GM23338 (cell line): ENCODE data around the gene COBL. TPM values are rescaled to one million over a fixed set of nuclear protein-coding genes. Genes with fewer than 3 reads are reported as not detected.

Experiments used
- ATAC-seq: fragments of 200-7000 bp; cut with Tn5 transposase; 3 replicates; pipeline ENCODE4 v1.9.1; 2020
- DNase-seq: peaks from one replicate; pipeline ENCODE4 v3.0.0-alpha.2; 2015; ENCODE audit warnings: low spot score
- H2AFZ ChIP-seq: fragments of 200-600 bp; sonication (generic); 2 replicates; pipeline ENCODE4 v1.8.0; 2016; ENCODE audit warnings: antibody characterized with exemption, mild to moderate bottlenecking, moderate library complexity
- H3F3A ChIP-seq: fragments of 200-600 bp; sonication (generic); replicated peaks from 2 replicates; pipeline ENCODE4 v1.8.0; 2017; ENCODE audit warnings: antibody characterized with exemption, mixed run types, low read depth
- H3K27ac ChIP-seq: fragments of 200-600 bp; sonication (generic); 2 replicates; pipeline ENCODE4 v1.6.1; 2016; ENCODE audit warnings: low read depth
- H3K27me3 ChIP-seq: fragments of 200-600 bp; sonication (generic); 2 replicates; pipeline ENCODE4 v1.8.0; 2016; ENCODE audit warnings: mild to moderate bottlenecking, mixed run types, moderate library complexity; ENCODE audit not compliant: insufficient read depth
- H3K36me3 ChIP-seq: fragments of 200-600 bp; sonication (generic); 2 replicates; pipeline ENCODE4 v1.8.0; 2016; ENCODE audit warnings: mild to moderate bottlenecking; ENCODE audit not compliant: insufficient read depth
- H3K4me1 ChIP-seq: fragments of 200-600 bp; sonication (generic); 2 replicates; pipeline ENCODE4 v1.8.0; 2016; ENCODE audit warnings: mild to moderate bottlenecking, moderate library complexity; ENCODE audit not compliant: insufficient read depth
- H3K4me2 ChIP-seq: fragments of 200-600 bp; sonication (generic); 2 replicates; pipeline ENCODE4 v1.7.1; 2017; ENCODE audit warnings: mixed run types
- H3K4me3 ChIP-seq: fragments of 200-600 bp; sonication (generic); 2 replicates; pipeline ENCODE4 v1.6.1; 2016; ENCODE audit warnings: mixed run types
- H3K79me2 ChIP-seq: fragments of 200-600 bp; sonication (generic); replicated peaks from 2 replicates; pipeline ENCODE4 v1.8.0; 2017; ENCODE audit warnings: mild to moderate bottlenecking; ENCODE audit not compliant: insufficient read depth
- H3K9me2 ChIP-seq: fragments of 200-600 bp; sonication (generic); 2 replicates; pipeline ENCODE4 v1.8.0; 2017; ENCODE audit not compliant: insufficient read depth
- H4K20me1 ChIP-seq: fragments of 200-600 bp; sonication (generic); replicated peaks from 2 replicates; pipeline ENCODE4 v1.8.0; 2017; ENCODE audit warnings: mild to moderate bottlenecking; ENCODE audit not compliant: insufficient read depth
- H3K27ac Mint-ChIP-seq: 2 replicates; pipeline ENCODE4 v1.8.0; 2020; ENCODE audit warnings: inconsistent platforms, mild to moderate bottlenecking, moderate library complexity, mixed read lengths
- H3K27me3 Mint-ChIP-seq: 3 replicates; pipeline ENCODE4 v1.8.0; 2022; ENCODE audit warnings: low read depth, mild to moderate bottlenecking, moderate library complexity, mixed read lengths, inconsistent platforms; ENCODE audit not compliant: insufficient read depth, poor library complexity
- H3K36me3 Mint-ChIP-seq: 3 replicates; pipeline ENCODE4 v1.8.0; 2021; ENCODE audit warnings: low read depth, mild to moderate bottlenecking, inconsistent platforms, moderate library complexity, mixed read lengths
- H3K4me1 Mint-ChIP-seq: 3 replicates; pipeline ENCODE4 v1.8.0; 2020; ENCODE audit warnings: mild to moderate bottlenecking, inconsistent platforms, mixed read lengths
- H3K4me3 Mint-ChIP-seq: 3 replicates; pipeline ENCODE4 v1.8.0; 2021; ENCODE audit warnings: moderate library complexity, mild to moderate bottlenecking, inconsistent platforms, mixed read lengths
- H3K9me3 Mint-ChIP-seq: 3 replicates; pipeline ENCODE4 v1.8.0; 2020; ENCODE audit warnings: moderate library complexity, mild to moderate bottlenecking, inconsistent platforms, mixed read lengths
- CREB1 ChIP-seq: fragments of 250-450 bp; sonication (Bioruptor Pico); IDR thresholded peaks from 2 replicates; pipeline ENCODE4 v1.5.0; 2020; ENCODE audit warnings: low read depth, mild to moderate bottlenecking, moderate library complexity
- EZH2 ChIP-seq: fragments of 200-600 bp; sonication (generic); IDR thresholded peaks from one replicate; pipeline ENCODE4 v1.8.0; 2017; ENCODE audit warnings: antibody characterized with exemption, mild to moderate bottlenecking, low read depth; ENCODE audit not compliant: unreplicated experiment
- EZH2phosphoT487 ChIP-seq: fragments of 200-600 bp; sonication (generic); IDR thresholded peaks from one replicate; pipeline ENCODE4 v1.8.1; 2018; ENCODE audit warnings: antibody characterized with exemption; ENCODE audit not compliant: unreplicated experiment
- JUNB ChIP-seq: IDR thresholded peaks from one replicate; pipeline ENCODE4 v1.6.1; 2016; ENCODE audit warnings: antibody characterized with exemption; ENCODE audit not compliant: unreplicated experiment
- POLR2AphosphoS5 ChIP-seq: IDR thresholded peaks from 2 replicates; pipeline ENCODE4 v1.6.1; 2016; ENCODE audit warnings: antibody characterized with exemption, low read depth
- STAT1 ChIP-seq: IDR thresholded peaks from one replicate; pipeline ENCODE4 v1.6.1; 2016; ENCODE audit warnings: antibody characterized with exemption; ENCODE audit not compliant: unreplicated experiment
- ZNF331 ChIP-seq: fragments of 250-450 bp; sonication (Bioruptor Pico); IDR thresholded peaks from 2 replicates; pipeline ENCODE4 v1.5.0; 2020; ENCODE audit warnings: low read depth, mild to moderate bottlenecking, moderate library complexity
- polyA plus RNA-seq: library from polyadenylated mRNA; unstranded; fragments of >200 nt; fragmentation: Nextera tagmentation; extraction: Ambion mirVana; gene quantifications from 2 replicates; pipeline ENCODE4 v1.2.1, GENCODE V29; 2016
- total RNA-seq: library from RNA; depleted of rRNA; stranded (reverse); fragments of >200 nt; shearing (Covaris generic); gene quantifications from 2 replicates; pipeline ENCODE4 v1.2.3, GENCODE V29; 2014
- TF ChIP-seq, protein P1 (sequence below): IDR thresholded peaks from one replicate; pipeline ENCODE4 v1.6.1; 2018; ENCODE audit warnings: antibody characterized with exemption; ENCODE audit not compliant: unreplicated experiment
- TF ChIP-seq, protein P2 (sequence below): fragments of 250-450 bp; sonication (Bioruptor Pico); IDR thresholded peaks from 2 replicates; pipeline ENCODE4 v1.5.0; 2020; ENCODE audit warnings: mild to moderate bottlenecking, moderate library complexity
- TF ChIP-seq, protein P3 (sequence below): IDR thresholded peaks from 2 replicates; pipeline ENCODE4 v1.6.1; 2016; ENCODE audit warnings: antibody characterized with exemption

Gene COBL
- total and polyA plus RNA-seq, 2 experiments from 2014 or later, result 18.3 to 51.9 TPM

DNA sequence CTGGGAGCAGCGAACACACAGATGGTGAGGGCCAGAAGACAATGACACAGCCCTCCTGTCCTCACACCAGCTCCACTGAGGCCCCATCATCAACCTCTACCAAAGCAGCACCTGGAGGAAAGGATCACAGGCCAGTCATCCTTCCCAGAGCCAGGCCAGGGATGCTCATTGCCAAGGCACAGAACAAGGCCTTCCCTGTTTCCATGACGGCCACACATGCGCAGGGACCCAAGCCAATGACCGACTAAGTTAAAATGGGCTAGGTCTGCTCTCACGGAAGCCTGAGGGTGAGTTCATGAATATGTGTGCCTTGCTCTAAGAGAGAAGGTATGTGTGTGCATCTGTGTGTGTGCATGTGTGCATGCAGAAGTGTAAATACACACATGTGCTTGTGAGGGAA, 39.6 kb downstream of the COBL start:
- no peak for DNase-seq
- no peak for TF ChIP-seq CREB1 (CRISPR knock-in tag)
- TF ChIP-seq EZH2, result no peak
- TF ChIP-seq EZH2phosphoT487, result no peak
- TF ChIP-seq, protein P1, sequence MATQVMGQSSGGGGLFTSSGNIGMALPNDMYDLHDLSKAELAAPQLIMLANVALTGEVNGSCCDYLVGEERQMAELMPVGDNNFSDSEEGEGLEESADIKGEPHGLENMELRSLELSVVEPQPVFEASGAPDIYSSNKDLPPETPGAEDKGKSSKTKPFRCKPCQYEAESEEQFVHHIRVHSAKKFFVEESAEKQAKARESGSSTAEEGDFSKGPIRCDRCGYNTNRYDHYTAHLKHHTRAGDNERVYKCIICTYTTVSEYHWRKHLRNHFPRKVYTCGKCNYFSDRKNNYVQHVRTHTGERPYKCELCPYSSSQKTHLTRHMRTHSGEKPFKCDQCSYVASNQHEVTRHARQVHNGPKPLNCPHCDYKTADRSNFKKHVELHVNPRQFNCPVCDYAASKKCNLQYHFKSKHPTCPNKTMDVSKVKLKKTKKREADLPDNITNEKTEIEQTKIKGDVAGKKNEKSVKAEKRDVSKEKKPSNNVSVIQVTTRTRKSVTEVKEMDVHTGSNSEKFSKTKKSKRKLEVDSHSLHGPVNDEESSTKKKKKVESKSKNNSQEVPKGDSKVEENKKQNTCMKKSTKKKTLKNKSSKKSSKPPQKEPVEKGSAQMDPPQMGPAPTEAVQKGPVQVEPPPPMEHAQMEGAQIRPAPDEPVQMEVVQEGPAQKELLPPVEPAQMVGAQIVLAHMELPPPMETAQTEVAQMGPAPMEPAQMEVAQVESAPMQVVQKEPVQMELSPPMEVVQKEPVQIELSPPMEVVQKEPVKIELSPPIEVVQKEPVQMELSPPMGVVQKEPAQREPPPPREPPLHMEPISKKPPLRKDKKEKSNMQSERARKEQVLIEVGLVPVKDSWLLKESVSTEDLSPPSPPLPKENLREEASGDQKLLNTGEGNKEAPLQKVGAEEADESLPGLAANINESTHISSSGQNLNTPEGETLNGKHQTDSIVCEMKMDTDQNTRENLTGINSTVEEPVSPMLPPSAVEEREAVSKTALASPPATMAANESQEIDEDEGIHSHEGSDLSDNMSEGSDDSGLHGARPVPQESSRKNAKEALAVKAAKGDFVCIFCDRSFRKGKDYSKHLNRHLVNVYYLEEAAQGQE, result no peak
- TF ChIP-seq STAT1, result no peak
- TF ChIP-seq POLR2AphosphoS5, result no peak
- TF ChIP-seq, protein P2, sequence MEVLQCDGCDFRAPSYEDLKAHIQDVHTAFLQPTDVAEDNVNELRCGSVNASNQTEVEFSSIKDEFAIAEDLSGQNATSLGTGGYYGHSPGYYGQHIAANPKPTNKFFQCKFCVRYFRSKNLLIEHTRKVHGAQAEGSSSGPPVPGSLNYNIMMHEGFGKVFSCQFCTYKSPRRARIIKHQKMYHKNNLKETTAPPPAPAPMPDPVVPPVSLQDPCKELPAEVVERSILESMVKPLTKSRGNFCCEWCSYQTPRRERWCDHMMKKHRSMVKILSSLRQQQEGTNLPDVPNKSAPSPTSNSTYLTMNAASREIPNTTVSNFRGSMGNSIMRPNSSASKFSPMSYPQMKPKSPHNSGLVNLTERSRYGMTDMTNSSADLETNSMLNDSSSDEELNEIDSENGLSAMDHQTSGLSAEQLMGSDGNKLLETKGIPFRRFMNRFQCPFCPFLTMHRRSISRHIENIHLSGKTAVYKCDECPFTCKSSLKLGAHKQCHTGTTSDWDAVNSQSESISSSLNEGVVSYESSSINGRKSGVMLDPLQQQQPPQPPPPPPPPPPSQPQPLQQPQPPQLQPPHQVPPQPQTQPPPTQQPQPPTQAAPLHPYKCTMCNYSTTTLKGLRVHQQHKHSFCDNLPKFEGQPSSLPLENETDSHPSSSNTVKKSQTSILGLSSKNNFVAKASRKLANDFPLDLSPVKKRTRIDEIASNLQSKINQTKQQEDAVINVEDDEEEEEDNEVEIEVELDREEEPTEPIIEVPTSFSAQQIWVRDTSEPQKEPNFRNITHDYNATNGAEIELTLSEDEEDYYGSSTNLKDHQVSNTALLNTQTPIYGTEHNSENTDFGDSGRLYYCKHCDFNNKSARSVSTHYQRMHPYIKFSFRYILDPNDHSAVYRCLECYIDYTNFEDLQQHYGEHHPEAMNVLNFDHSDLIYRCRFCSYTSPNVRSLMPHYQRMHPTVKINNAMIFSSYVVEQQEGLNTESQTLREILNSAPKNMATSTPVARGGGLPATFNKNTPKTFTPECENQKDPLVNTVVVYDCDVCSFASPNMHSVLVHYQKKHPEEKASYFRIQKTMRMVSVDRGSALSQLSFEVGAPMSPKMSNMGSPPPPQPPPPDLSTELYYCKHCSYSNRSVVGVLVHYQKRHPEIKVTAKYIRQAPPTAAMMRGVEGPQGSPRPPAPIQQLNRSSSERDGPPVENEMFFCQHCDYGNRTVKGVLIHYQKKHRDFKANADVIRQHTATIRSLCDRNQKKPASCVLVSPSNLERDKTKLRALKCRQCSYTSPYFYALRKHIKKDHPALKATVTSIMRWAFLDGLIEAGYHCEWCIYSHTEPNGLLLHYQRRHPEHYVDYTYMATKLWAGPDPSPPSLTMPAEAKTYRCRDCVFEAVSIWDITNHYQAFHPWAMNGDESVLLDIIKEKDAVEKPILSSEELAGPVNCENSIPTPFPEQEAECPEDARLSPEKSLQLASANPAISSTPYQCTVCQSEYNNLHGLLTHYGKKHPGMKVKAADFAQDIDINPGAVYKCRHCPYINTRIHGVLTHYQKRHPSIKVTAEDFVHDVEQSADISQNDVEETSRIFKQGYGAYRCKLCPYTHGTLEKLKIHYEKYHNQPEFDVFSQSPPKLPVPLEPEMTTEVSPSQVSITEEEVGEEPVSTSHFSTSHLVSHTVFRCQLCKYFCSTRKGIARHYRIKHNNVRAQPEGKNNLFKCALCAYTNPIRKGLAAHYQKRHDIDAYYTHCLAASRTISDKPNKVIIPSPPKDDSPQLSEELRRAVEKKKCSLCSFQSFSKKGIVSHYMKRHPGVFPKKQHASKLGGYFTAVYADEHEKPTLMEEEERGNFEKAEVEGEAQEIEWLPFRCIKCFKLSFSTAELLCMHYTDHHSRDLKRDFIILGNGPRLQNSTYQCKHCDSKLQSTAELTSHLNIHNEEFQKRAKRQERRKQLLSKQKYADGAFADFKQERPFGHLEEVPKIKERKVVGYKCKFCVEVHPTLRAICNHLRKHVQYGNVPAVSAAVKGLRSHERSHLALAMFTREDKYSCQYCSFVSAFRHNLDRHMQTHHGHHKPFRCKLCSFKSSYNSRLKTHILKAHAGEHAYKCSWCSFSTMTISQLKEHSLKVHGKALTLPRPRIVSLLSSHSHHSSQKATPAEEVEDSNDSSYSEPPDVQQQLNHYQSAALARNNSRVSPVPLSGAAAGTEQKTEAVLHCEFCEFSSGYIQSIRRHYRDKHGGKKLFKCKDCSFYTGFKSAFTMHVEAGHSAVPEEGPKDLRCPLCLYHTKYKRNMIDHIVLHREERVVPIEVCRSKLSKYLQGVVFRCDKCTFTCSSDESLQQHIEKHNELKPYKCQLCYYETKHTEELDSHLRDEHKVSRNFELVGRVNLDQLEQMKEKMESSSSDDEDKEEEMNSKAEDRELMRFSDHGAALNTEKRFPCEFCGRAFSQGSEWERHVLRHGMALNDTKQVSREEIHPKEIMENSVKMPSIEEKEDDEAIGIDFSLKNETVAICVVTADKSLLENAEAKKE, result no peak
- TF ChIP-seq, protein P3, sequence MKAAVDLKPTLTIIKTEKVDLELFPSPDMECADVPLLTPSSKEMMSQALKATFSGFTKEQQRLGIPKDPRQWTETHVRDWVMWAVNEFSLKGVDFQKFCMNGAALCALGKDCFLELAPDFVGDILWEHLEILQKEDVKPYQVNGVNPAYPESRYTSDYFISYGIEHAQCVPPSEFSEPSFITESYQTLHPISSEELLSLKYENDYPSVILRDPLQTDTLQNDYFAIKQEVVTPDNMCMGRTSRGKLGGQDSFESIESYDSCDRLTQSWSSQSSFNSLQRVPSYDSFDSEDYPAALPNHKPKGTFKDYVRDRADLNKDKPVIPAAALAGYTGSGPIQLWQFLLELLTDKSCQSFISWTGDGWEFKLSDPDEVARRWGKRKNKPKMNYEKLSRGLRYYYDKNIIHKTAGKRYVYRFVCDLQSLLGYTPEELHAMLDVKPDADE, result no peak
- no peak for TF ChIP-seq ZNF331 (CRISPR knock-in tag)
- no peak for TF ChIP-seq JUNB
- Histone ChIP-seq H2AFZ (no peak overlapping the region), H3K4me1 (peaks cover 17% of the 10 kb centered on the region), H3F3A (no peaks in the 10 kb centered on the region), H3K27me3 (no peaks in the 10 kb centered on the region), H3K36me3 (no peaks in the 10 kb centered on the region), H3K4me3 (no peak overlapping the region), H3K4me2 (no peak overlapping the region), H3K27ac (no peak overlapping the region), H4K20me1 (no peaks in the 10 kb centered on the region; the same call in 1 of the 2 replicates), H3K9me2 (no peaks in the 10 kb centered on the region), H3K79me2 (peaks cover 98% of the 10 kb centered on the region)
- Mint-ChIP-seq H3K36me3 (no peaks in the 10 kb centered on the region), H3K27ac (no peak overlapping the region), H3K9me3 (no peaks in the 10 kb centered on the region), H3K4me3 (no peak overlapping the region), H3K27me3 (peaks cover 5% of the 10 kb centered on the region), H3K4me1 (peaks cover 35% of the 10 kb centered on the region)
- no peak for ATAC-seq
